ENCODE results near the gene JAKMIP1.
A peak's percentile ranks its signal among the peaks of the same experiment; 100 is the strongest.

JAKMIP1 gene

DNA sequence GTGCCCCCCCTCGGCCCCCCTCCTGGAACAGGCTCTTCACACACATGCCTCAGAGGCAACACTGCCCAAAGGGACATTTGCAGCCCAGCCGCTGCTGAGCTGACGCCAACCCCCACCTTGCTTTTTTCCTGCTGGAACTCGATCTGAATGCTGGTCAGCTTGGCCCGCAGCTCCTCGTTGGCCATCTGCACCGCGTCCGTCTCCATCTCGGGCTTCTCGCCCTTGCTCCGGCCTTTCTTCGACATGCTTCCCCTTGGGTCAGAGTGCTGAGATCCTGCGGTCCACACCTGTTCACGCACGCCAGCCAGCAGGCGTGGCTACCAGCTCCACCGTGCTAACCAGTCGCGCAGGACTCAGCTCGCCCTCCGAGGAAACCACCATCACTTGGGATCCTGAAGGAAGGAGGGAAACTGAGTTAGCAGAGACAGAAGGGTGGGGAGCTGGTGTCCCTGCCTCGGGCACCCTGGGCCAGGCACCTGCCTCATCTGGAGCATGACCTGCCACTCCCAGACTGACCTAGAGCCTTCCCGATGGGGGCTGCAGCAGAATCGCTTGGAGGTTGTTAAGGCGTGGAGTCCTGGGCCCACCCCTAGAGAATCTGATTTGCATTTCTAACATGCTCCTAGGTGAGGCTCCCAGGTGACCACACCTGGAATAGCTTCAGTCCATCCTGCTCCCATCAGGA is 87.6 kb downstream of the JAKMIP1 start:
- Histone ChIP-seq H3K27me3 (ENCODE audit: insufficient read depth, poor library complexity, severe bottlenecking) (peaks cover 29% of the 10 kb centered on the region), H3K27ac (ENCODE audit: poor library complexity, severe bottlenecking) (no peak overlapping the region), H3K36me3 (ENCODE audit: low read depth) (no peaks in the 10 kb centered on the region), H3K9me3 (ENCODE audit: severe bottlenecking) (no peaks in the 10 kb centered on the region), H3K4me3 (ENCODE audit: severe bottlenecking) (no peak overlapping the region), H3K4me1 (ENCODE audit: insufficient read depth, poor library complexity, severe bottlenecking) (no peaks in the 10 kb centered on the region)
- DNase-seq (ENCODE audit: low spot score) (no peak), ATAC-seq (ENCODE audit: low read depth) (no peak)
- TF ChIP-seq, protein P1, sequence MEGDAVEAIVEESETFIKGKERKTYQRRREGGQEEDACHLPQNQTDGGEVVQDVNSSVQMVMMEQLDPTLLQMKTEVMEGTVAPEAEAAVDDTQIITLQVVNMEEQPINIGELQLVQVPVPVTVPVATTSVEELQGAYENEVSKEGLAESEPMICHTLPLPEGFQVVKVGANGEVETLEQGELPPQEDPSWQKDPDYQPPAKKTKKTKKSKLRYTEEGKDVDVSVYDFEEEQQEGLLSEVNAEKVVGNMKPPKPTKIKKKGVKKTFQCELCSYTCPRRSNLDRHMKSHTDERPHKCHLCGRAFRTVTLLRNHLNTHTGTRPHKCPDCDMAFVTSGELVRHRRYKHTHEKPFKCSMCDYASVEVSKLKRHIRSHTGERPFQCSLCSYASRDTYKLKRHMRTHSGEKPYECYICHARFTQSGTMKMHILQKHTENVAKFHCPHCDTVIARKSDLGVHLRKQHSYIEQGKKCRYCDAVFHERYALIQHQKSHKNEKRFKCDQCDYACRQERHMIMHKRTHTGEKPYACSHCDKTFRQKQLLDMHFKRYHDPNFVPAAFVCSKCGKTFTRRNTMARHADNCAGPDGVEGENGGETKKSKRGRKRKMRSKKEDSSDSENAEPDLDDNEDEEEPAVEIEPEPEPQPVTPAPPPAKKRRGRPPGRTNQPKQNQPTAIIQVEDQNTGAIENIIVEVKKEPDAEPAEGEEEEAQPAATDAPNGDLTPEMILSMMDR (IDR thresholded peaks at IDR 0.05; ENCODE audit: poor library complexity, severe bottlenecking): no peak

DNA sequence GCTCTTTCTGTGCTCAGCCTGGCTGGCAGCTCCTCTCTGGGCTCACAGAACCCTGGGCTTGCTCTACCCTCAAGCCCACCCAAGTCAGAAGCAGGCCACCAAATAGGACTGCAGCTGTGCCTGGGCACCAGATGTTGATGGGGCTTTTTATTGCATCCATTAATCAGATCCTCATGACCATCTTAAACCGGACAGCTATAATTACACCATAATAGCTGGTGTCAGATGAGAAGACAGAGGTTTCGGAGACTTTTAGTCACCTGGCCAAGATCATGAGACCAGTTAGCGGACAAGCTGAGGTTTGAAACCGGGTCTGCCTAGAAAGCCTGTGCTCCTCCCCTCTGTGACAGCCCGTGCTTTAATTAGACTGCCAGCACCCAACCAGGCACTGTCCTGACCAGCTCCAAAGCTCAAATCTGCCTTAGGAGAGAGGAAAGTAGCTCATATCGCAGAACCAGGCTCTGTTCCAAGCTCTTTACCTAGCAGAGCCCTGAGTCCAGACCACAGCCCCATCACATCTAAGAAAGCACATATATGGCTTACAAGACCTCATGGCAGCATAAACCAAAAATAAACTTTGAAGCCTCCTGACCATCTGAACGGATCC is 88.9 kb downstream of the JAKMIP1 start:
- TF ChIP-seq, protein P1 (IDR thresholded peaks at IDR 0.05; ENCODE audit: poor library complexity, severe bottlenecking): no peak
- ATAC-seq (ENCODE audit: low read depth) (no peak), DNase-seq (ENCODE audit: low spot score) (no peak)

DNA sequence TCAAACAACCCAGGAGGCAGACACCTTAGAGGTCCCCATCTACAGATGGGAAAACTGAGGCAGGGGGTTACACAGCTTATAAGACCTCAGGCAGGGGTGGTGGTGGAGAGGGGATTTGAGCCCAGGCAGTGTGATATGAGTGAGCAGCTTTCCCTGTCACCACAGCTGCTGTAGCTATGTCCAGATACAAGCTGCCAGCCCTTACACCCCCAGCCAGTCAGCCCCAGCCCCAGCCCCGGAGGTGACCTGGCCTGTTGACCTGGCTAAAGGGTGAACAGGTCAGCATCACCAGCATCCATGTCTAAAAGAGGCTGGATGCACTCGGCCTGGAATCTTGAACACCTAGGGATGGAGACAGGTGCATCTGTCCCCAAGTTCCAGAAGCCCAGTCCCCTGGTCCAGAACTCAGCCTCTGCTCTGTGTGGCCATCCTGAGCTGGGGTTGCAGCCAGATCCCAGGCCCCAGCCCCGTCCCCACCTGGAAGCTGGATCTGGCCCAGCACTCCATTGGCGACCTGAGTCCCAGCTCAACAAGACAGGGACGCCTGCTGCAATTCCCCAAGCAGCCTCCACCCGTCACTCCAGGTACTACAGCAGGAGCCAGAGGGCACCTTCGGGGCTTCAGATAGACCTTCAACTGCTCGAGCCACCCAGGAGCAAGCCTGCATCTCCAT is 89.5 kb downstream of the JAKMIP1 start:
- TF ChIP-seq, protein P1 (IDR thresholded peaks at IDR 0.05; ENCODE audit: poor library complexity, severe bottlenecking): no peak
- no peak for DNase-seq (ENCODE audit: low spot score)
- H3K9me3 ChIP-seq (ENCODE audit: severe bottlenecking): no peaks in the 10 kb centered on the region
- H3K4me3 ChIP-seq (ENCODE audit: severe bottlenecking): no peak overlapping the region
- H3K36me3 ChIP-seq (ENCODE audit: low read depth): no peaks in the 10 kb centered on the region
- no peak overlapping the region for H3K27ac ChIP-seq (ENCODE audit: poor library complexity, severe bottlenecking)
- peaks cover 14% of the 10 kb centered on the region for H3K27me3 ChIP-seq (ENCODE audit: insufficient read depth, poor library complexity, severe bottlenecking)
- no peak for ATAC-seq (ENCODE audit: low read depth)
- no peaks in the 10 kb centered on the region for H3K4me1 ChIP-seq (ENCODE audit: insufficient read depth, poor library complexity, severe bottlenecking)

More for the DNA sequence above, 88.9 kb downstream of the JAKMIP1 start:
- Histone ChIP-seq H3K27ac (ENCODE audit: poor library complexity, severe bottlenecking) (no peak overlapping the region), H3K4me3 (ENCODE audit: severe bottlenecking) (no peak overlapping the region), H3K4me1 (ENCODE audit: insufficient read depth, poor library complexity, severe bottlenecking) (no peaks in the 10 kb centered on the region), H3K27me3 (ENCODE audit: insufficient read depth, poor library complexity, severe bottlenecking) (peaks cover 20% of the 10 kb centered on the region), H3K36me3 (ENCODE audit: low read depth) (no peaks in the 10 kb centered on the region), H3K9me3 (ENCODE audit: severe bottlenecking) (no peaks in the 10 kb centered on the region)

DNA sequence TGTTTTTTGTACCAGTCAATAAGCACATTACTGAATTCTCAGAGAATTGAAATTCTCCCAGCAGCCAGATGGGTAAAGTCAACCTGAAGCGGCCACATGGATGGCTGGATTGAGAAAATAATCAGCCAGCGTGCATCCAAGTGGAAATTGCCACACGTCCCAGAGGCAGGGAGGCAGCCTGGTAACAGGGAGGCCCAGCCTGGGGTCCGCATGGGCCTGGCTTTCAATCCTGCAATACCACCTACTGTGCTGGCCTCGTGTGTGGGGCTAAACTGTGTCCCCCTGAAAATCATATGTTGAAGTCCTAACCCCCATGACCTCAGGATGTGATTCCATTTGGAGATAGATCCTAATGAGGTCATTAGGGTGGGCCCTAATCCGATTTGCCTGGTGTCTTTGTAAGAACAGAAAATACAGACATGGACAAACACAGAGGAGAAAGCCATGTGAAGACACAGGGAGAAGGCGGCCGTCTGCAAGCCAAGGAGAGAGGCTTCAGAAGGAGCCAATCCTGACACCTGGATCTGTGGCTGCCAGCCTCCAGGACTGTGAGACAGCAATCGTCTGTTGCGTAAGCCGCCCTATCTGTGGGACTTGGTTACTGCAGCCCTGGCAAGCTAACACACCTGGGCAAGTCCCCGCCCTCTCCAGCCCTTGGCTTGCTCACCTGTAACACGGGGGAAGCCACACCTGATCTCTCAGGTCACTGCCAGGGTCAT is 90.3 kb downstream of the JAKMIP1 start:
- TF ChIP-seq, protein P1 (IDR thresholded peaks at IDR 0.05; ENCODE audit: poor library complexity, severe bottlenecking): peak; percentile 14
- Histone ChIP-seq H3K4me3 (ENCODE audit: severe bottlenecking) (no peak overlapping the region), H3K4me1 (ENCODE audit: insufficient read depth, poor library complexity, severe bottlenecking) (no peaks in the 10 kb centered on the region), H3K9me3 (ENCODE audit: severe bottlenecking) (no peaks in the 10 kb centered on the region), H3K36me3 (ENCODE audit: low read depth) (no peaks in the 10 kb centered on the region), H3K27ac (ENCODE audit: poor library complexity, severe bottlenecking) (no peak overlapping the region), H3K27me3 (ENCODE audit: insufficient read depth, poor library complexity, severe bottlenecking) (peaks cover 8% of the 10 kb centered on the region)
- DNase-seq (ENCODE audit: low spot score) (no peak), ATAC-seq (ENCODE audit: low read depth) (peak; percentile 93)
